ENCODE measurements around the gene IDE.

Gene IDE

DNA sequence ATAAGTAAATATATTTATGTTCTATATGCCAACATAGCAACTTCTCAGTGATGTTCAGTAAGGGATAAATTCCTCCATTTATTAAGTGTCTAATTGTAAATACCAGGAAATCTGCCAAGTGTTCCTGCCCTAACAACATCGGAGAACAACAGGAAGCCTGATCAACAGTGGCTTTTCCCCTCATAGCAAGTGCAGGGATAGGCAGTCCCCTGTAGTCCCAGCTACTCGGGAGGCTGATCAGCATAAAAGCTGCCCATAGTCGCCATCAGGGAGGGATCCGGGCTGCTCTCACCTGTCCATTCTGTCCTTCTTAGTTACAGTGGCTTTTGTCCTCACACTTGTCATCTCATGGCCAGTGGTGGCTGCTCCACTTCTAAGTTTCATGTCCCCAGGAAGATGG is 141.3 kb downstream of the IDE start:
- H3K36me3 Mint-ChIP-seq: no peaks in the 10 kb centered on the region
- H3K9me3 Mint-ChIP-seq (ENCODE audit: low read depth): no peaks in the 10 kb centered on the region
- no peaks in the 10 kb centered on the region for H3K4me1 Mint-ChIP-seq (ENCODE audit: low read depth)
- H3K27me3 Mint-ChIP-seq: no peaks in the 10 kb centered on the region
- H3K27ac Mint-ChIP-seq: no peak overlapping the region
- H3K4me3 Mint-ChIP-seq: no peak overlapping the region

DNA sequence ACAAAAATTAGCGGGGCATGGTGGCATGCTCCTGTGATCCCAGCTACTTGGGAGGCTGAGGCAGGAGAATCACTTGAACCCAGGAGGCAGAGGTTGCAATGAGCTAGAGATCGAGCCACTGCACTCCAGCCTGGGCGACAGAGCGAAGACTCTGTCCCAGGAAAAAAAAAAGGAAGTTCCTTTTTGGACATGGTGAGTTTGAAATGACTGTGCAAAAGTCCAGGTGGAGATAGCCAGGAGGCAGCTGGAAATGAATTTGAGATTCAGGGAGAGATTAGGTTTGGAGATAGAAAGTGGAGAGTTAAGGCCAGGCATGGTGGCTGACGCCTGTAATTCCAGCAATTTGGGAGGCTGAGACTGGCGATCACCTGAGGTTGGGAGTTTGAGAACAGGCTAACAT is 143.8 kb downstream of the IDE start:
- Mint-ChIP-seq H3K4me1 (ENCODE audit: low read depth) (no peaks in the 10 kb centered on the region), H3K4me3 (no peak overlapping the region), H3K27ac (no peak overlapping the region), H3K9me3 (ENCODE audit: low read depth) (no peaks in the 10 kb centered on the region), H3K36me3 (no peaks in the 10 kb centered on the region), H3K27me3 (no peaks in the 10 kb centered on the region)

DNA sequence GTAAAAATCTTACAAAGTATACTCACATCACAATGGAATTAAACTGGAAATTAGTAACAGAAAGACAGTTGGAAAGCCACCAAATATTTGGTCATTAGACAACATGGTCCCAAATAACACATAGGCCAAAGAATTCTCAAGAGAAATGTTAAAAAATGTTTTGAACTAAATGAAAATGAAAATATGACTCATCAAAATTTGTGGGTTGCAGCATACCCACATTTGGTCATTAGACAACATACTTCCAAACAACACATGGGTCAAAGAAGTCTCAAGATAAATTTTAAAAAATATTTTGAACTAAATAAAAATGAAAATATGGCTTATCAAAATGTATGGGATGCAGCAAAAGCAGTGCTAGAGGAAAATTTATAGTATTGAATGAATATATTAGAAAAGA is 152.3 kb downstream of the IDE start:
- no peak overlapping the region for H3K4me3 Mint-ChIP-seq
- no peaks in the 10 kb centered on the region for H3K36me3 Mint-ChIP-seq
- H3K4me1 Mint-ChIP-seq (ENCODE audit: low read depth): peaks cover 2% of the 10 kb centered on the region
- peaks cover 20% of the 10 kb centered on the region for H3K27me3 Mint-ChIP-seq
- H3K9me3 Mint-ChIP-seq (ENCODE audit: low read depth): no peaks in the 10 kb centered on the region
- H3K27ac Mint-ChIP-seq: no peak overlapping the region

DNA sequence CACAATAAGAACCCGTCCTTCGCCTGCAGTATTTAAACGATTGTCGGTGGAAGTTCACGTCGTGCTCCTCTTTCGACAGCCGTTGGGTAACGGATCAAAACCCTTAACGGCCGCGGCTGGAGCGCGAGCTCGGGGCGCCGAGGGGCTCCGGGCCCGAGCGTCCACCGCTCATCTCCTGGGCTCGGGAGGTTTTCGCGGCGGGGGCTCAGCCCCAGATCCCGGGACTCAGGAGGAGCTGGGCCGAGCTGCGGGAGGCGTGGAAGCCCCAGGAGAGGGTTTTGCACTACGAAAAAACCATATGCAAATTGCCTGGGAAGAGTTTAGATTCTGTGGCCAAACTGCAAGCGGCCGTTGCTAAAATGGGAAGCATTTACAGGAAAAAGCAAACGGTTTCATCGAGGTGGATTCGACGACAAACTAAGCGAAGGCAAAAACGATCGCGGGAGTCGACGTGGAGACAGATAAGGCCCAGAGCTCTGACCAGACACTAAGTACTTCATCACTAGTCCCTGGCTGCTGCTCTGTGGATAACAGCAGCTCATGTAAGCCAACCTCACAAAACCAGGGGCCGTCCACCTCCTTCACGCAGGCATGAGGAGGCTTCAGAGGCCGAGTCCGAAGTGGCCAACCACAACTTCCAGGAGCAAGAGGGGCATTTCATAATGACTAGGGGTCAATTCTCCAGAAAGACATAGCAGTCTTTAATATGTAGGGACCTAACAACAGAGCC is 153.2 kb downstream of the IDE start:
- peaks cover 25% of the 10 kb centered on the region for H3K27me3 Mint-ChIP-seq
- H3K27ac Mint-ChIP-seq: no peak overlapping the region
- H3K4me1 Mint-ChIP-seq (ENCODE audit: low read depth): peaks cover 2% of the 10 kb centered on the region
- peaks cover 4% of the 10 kb centered on the region for H3K36me3 Mint-ChIP-seq
- peaks cover 3% of the 10 kb centered on the region for H3K9me3 Mint-ChIP-seq (ENCODE audit: low read depth)
- H3K4me3 Mint-ChIP-seq: no peak overlapping the region

DNA sequence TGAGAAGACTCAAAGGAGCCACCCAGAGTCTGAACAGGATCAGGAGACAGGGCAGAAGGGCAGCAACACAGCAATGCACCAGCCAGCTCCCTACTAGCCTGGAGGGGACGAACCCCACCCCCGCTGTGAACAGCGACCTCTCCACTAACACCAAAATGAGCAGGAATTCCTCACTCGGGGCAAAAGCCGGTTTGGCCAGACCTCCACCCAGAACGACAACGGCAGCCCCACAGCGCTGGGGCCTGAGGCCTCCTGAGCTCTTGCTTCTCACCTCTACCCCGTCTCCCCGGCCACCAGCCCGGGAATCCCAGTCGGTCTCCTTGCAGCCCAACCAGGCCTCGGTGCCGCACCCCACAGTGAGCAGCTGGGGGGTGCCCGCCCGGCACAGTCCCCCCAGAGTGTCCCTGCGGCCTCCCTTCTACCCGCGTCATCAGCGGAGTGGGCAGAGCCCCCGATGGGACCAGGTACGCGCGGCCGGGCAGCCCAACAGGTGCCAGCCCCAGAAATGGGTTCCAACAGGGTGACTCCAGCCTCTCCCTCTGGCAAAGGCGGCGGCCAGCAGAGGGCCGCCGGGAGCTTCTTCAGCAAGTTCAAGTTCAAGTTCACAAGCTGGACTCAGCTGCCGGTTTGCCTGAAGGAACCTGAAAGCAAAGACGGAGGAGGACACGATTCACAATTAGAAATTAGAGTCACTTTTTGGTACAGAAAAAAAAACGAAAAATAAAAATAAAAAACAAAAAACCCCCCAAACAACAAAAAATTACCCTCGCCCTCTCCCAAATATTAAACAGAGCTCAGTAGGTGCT is 153.9 kb downstream of the IDE start:
- peaks cover 25% of the 10 kb centered on the region for H3K27me3 Mint-ChIP-seq
- H3K4me3 Mint-ChIP-seq: no peak overlapping the region
- peaks cover 3% of the 10 kb centered on the region for H3K9me3 Mint-ChIP-seq (ENCODE audit: low read depth)
- H3K27ac Mint-ChIP-seq: no peak overlapping the region
- H3K36me3 Mint-ChIP-seq: peaks cover 4% of the 10 kb centered on the region
- H3K4me1 Mint-ChIP-seq (ENCODE audit: low read depth): peaks cover 2% of the 10 kb centered on the region

DNA sequence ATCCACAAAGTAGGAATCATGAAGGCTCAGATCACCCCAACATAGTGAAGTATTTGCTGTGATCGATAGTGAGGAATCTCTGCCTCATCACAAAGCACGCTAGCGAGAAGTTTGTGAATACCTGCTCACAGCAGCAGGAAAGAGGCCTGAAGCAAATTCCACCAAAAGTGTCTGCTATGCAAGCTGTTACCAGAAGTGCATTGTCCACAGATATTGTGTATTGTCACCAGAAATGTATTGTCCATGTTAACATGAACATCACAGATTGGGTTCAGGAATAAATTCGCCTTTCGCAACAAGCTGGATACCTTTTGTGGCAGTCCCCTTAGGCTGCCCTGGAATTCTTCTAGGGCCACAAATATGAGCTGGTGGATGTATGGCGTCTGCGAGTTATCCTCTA is 155.0 kb downstream of the IDE start:
- Mint-ChIP-seq H3K9me3 (ENCODE audit: low read depth) (peaks cover 3% of the 10 kb centered on the region), H3K4me3 (no peak overlapping the region), H3K27me3 (peaks cover 28% of the 10 kb centered on the region), H3K4me1 (ENCODE audit: low read depth) (peaks cover 2% of the 10 kb centered on the region), H3K36me3 (peaks cover 4% of the 10 kb centered on the region), H3K27ac (no peak overlapping the region)

DNA sequence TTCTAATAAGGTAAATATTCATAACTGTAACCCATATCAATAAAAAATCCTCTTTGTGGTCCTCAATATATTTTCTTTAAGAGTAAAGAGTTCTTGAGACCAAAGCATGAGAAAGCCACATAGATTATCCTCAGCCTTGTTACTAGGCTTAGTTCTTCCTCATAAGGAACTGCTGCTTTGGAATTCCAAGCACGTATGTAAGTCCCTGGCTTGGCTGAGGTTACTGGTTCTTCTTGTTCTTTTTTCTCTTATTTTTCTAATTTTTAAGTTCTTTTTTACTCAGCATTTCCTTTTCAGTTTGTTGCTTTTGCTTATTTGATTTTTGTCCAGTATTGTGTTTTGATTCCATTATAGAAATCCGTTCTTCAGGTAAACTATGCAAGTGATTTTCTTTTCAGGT is 155.7 kb downstream of the IDE start:
- peaks cover 4% of the 10 kb centered on the region for H3K36me3 Mint-ChIP-seq
- no peak overlapping the region for H3K4me3 Mint-ChIP-seq
- no peak overlapping the region for H3K27ac Mint-ChIP-seq
- peaks cover 3% of the 10 kb centered on the region for H3K9me3 Mint-ChIP-seq (ENCODE audit: low read depth)
- H3K4me1 Mint-ChIP-seq (ENCODE audit: low read depth): peaks cover 2% of the 10 kb centered on the region
- peaks cover 28% of the 10 kb centered on the region for H3K27me3 Mint-ChIP-seq

DNA sequence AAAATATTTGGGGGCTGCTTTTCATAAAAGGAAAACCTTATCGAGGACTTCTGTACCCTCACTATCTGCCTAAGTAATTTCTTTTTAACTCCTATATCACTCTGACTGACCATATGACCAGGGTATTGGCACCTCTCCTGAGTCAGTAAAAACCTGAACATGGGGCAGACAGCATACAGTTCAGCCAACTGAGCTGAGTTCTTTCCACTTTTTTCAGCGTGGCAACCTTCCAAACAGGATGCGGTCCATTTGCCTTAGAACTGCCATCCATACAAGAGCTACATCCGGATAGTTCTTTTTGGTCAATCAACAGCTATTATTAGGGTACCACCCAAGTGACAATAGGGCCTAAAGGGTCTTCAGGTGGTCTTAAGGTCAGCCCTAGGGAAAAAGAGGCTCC is 160.4 kb downstream of the IDE start:
- H3K4me3 Mint-ChIP-seq: no peak overlapping the region
- peaks cover 21% of the 10 kb centered on the region for H3K27me3 Mint-ChIP-seq
- no peak overlapping the region for H3K27ac Mint-ChIP-seq
- peaks cover 6% of the 10 kb centered on the region for H3K36me3 Mint-ChIP-seq
- H3K9me3 Mint-ChIP-seq (ENCODE audit: low read depth): peaks cover 3% of the 10 kb centered on the region
- no peaks in the 10 kb centered on the region for H3K4me1 Mint-ChIP-seq (ENCODE audit: low read depth)

DNA sequence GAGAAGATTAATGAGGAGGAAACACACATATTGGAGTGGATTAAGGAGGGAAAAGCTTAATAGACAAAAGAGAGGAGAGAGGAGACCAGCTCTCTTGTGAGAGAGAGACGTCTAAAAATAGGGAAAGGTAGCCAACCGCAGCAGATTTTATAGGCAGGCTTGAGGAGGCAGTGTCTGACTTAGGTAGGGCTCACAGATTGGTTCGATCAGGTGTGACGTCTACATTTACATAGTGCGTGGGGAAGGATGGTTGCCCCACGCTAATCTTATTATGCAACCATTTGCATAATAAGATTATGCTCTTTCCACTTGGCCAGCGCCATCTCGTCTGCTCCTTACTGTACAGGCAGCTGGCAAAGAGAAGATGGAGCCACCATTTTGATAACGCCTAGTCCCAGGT is 160.9 kb downstream of the IDE start:
- peaks cover 6% of the 10 kb centered on the region for H3K36me3 Mint-ChIP-seq
- no peak overlapping the region for H3K27ac Mint-ChIP-seq
- peaks cover 3% of the 10 kb centered on the region for H3K9me3 Mint-ChIP-seq (ENCODE audit: low read depth)

DNA sequence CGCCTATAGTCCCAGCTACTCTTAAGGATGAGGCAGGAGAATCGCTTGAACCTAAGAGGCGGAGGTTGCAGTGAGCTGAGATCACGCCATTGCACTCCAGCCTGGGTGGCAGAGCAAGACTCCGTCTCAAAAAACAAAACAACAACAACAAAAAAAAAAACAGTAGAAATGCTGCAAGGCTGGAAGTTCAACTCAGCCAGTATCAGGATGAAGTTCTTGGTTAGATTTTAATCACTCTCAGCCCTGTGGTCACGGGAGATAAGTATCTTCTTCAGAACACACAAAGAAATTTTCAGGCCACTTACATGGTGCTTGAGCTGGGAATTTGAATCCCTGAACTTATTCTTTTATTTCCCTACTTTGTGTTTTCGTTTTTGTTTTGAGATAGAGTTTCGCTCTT is 162.5 kb downstream of the IDE start:
- Mint-ChIP-seq H3K4me3 (no peak overlapping the region), H3K9me3 (ENCODE audit: low read depth) (peaks cover 3% of the 10 kb centered on the region), H3K27me3 (peaks cover 13% of the 10 kb centered on the region), H3K4me1 (ENCODE audit: low read depth) (no peaks in the 10 kb centered on the region), H3K36me3 (peaks cover 6% of the 10 kb centered on the region), H3K27ac (no peak overlapping the region)

More for the DNA sequence above, 160.9 kb downstream of the IDE start:
- Mint-ChIP-seq H3K4me3 (no peak overlapping the region), H3K27me3 (peaks cover 21% of the 10 kb centered on the region), H3K4me1 (ENCODE audit: low read depth) (no peaks in the 10 kb centered on the region)

DNA sequence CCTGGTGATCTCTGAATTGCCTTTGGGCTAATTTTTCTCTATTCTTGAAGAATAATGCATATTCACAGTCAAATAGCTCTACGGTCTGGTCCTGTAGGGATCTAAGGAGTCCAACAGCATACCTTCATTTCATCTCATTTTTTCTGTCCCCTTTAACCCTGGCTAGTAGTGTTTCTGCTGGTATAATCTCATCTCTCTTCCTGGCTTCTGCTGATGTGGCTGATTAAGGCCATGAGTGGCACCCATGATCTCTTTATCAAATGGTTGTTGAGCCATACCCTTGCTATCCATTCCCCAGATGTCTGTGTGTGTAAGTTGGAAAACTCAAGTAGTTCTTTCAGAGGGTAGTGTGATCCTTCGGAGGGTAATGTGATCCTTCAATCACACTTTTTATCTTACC is 163.4 kb downstream of the IDE start:
- no peak overlapping the region for H3K4me3 Mint-ChIP-seq
- peaks cover 9% of the 10 kb centered on the region for H3K27me3 Mint-ChIP-seq
- H3K36me3 Mint-ChIP-seq: peaks cover 3% of the 10 kb centered on the region
- H3K9me3 Mint-ChIP-seq (ENCODE audit: low read depth): no peaks in the 10 kb centered on the region
- no peaks in the 10 kb centered on the region for H3K4me1 Mint-ChIP-seq (ENCODE audit: low read depth)
- H3K27ac Mint-ChIP-seq: no peak overlapping the region

DNA sequence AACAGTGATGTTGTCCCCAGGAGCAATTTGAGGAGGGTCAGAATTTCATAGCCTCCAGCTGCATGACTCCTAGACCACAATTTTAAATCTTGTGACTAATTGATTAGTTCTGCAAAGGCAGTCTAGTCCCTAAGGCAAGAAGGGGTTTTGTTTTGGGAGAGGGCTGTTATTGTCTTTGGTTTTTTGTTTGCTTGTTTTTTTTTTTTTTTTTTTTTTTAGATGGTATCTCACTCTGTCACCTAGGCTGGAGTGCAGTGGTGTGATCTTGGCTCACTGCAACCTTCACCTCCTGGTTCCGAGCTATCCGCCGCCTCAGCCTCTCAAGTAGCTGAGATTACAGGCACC is 165.9 kb downstream of the IDE start:
- Mint-ChIP-seq H3K4me3 (no peak overlapping the region), H3K27ac (no peak overlapping the region), H3K4me1 (ENCODE audit: low read depth) (no peaks in the 10 kb centered on the region), H3K36me3 (peaks cover 3% of the 10 kb centered on the region), H3K9me3 (ENCODE audit: low read depth) (no peaks in the 10 kb centered on the region), H3K27me3 (peaks cover 5% of the 10 kb centered on the region)

DNA sequence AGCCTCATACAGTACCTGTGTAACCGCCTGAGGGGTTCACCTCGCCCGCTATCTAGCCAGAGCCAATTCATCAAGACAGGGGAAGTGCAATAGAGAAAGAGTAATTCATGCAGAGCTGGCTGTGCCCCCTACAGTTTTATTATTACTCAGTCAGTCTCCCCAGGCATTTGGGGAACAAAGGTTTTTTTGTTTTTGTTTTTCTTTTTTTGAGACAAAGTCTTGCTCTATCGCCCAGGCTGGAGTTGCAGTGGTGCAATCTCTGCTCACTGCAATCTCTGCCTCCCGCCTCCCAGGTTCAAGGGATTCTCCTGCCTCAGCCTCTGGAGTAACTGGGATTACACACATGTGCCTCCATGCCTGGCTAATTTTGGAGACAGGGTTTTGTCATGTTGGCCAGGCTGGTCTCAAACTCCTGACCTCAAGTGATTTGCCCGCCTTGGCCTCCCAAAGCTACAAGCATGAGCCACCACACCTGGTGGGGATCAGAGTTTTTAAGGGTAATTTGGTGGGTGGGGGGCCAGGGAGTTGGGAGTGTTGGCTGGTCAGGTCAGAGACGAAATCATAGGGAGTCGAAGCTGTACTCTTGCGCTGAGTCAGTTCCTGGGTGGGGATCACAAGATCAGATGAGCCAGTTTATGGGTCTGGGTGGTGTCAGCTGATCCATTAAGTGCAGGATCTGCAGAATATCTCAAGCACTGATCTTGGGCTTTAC is 166.4 kb downstream of the IDE start:
- H3K9me3 Mint-ChIP-seq (ENCODE audit: low read depth): no peaks in the 10 kb centered on the region
- no peaks in the 10 kb centered on the region for H3K36me3 Mint-ChIP-seq
- no peak overlapping the region for H3K27ac Mint-ChIP-seq
- peaks cover 5% of the 10 kb centered on the region for H3K27me3 Mint-ChIP-seq
- no peak overlapping the region for H3K4me3 Mint-ChIP-seq
- H3K4me1 Mint-ChIP-seq (ENCODE audit: low read depth): no peaks in the 10 kb centered on the region

DNA sequence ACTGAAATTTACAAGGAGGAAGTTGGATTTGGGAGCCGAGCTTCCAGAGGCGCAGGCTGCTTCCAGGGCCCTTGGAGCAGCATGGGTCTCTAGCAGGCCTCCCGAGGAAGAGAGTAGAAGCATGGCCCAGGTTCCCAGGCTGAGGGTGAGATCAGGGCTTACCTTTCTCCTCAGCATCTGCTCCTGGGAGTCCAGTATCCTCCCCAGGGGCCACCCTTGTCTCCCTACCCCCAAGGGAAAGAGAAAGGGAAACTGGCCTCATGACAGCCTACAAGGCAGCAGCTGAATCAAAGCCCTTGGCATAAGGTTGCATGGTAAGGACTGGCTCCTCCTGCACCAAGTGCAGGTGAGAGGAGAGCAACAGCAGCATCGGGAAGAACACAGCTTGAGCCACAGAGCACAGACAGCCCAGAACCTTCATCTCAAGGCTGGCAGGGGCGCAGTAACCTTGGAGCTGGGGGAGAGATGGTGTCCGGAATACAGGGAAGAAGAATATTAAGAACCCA is 168.4 kb downstream of the IDE start:
- Mint-ChIP-seq H3K9me3 (ENCODE audit: low read depth) (no peaks in the 10 kb centered on the region), H3K36me3 (no peaks in the 10 kb centered on the region), H3K4me3 (no peak overlapping the region), H3K4me1 (ENCODE audit: low read depth) (no peaks in the 10 kb centered on the region), H3K27me3 (peaks cover 2% of the 10 kb centered on the region), H3K27ac (no peak overlapping the region)

Measured in activated naive CD8-positive, alpha-beta T cell (primary cell).